Prostate gland (tissue), 2 donors: Measurements from ENCODE around the gene PRKCQ. TPM values are rescaled to one million over a fixed set of nuclear protein-coding genes. Genes with fewer than 3 reads are reported as not detected.

Source experiments
- DNase-seq: peaks from one replicate; pipeline ENCODE4 v3.0.0-alpha.2; 2019; ENCODE audit warnings: low spot score
- H3K27ac ChIP-seq, 2 donors: fragments of 200-600 bp; sonication (generic); 2 replicates each; pipeline ENCODE4 v1.5.1; 2017 to 2019
- H3K27me3 ChIP-seq: fragments of 200-600 bp; sonication (generic); replicated peaks from 2 replicates; pipeline ENCODE4 v1.5.1; 2019; ENCODE audit not compliant: insufficient read depth
- H3K36me3 ChIP-seq, 2 donors: fragments of 200-600 bp; sonication (generic); 1 replicate in 1 of 2; 2 replicates in 1 of 2; pipeline versions ENCODE4 v1.5.1 to v1.8.1; 2017 to 2019
- H3K4me1 ChIP-seq: fragments of 200-600 bp; sonication (generic); replicated peaks from 2 replicates; pipeline ENCODE4 v1.5.1; 2019
- H3K4me3 ChIP-seq, 2 donors: fragments of 200-600 bp; sonication (generic); 2 replicates each; pipeline ENCODE4 v1.5.1; 2017 to 2019
- H3K9me3 ChIP-seq: fragments of 200-600 bp; sonication (generic); 2 replicates; pipeline ENCODE4 v1.5.1; 2017
- POLR2A ChIP-seq: fragments of 450-650 bp; IDR thresholded peaks from one replicate; pipeline ENCODE4 v1.6.1; 2016; ENCODE audit warnings: antibody characterized with exemption, mild to moderate bottlenecking
- POLR2AphosphoS5 ChIP-seq: sonication (generic); formaldehyde crosslinking; IDR thresholded peaks from one replicate; pipeline ENCODE4 v1.6.1; 2017; ENCODE audit warnings: antibody characterized with exemption
- WGBS: methylation state at CpG from one replicate; pipeline ENCODE4 v1.1.5; 2018; 5-methylcytosine and 5-hydroxymethylcytosine counted together
- intact Hi-C: fragments of 100-400 bp; cut with DNase I; formaldehyde crosslinking; loops from one replicate; pipeline ENCODE4 v1.14.2; 2022
- total RNA-seq, 2 donors: library from RNA; depleted of rRNA; stranded (reverse); fragments of >200 nt; gene quantifications; one replicate each; pipeline ENCODE4 v1.1.0, GENCODE V29; 2016
- TF ChIP-seq, protein P1 (sequence below), 4 experiments: fragments of 200-600 bp in 2 of 4; fragments of 450-650 bp in 2 of 4; sonication (generic) in 2 of 4; IDR thresholded peaks; 1 replicate in 3 of 4; 2 replicates in 1 of 4; pipeline ENCODE4 v1.5.1; 2016 to 2019; ENCODE audit warnings: antibody characterized with exemption in 4 of 4, mild to moderate bottlenecking in 2 of 4, moderate library complexity in 2 of 4

The PRKCQ gene
- total RNA-seq, 2 donors from 2014 or later, result 0.87 to 1.4 TPM

DNA sequence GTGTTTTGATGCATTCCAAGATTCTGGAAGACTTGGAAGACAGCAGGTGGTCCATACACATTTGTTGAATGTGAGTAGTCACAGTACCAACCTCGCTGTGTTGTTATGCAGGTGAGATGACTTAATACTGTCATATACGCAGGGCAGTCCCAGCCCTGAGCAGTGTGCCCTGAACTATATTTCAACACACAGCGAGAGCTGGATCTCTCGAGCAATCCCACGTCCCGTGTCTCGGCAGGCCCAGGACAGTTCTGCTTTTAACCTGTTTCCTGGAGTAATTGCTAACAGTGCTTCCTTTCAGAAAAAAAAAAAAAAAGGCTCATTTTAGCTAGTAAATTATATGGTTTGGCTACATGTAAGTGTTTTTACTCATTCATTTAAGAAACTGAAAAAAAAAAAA is 179.7 kb downstream of the PRKCQ start:
- H3K27ac ChIP-seq, result no peak overlapping the region
- TF ChIP-seq POLR2A (no peak), POLR2AphosphoS5 (no peak)
- TF ChIP-seq, protein P1, sequence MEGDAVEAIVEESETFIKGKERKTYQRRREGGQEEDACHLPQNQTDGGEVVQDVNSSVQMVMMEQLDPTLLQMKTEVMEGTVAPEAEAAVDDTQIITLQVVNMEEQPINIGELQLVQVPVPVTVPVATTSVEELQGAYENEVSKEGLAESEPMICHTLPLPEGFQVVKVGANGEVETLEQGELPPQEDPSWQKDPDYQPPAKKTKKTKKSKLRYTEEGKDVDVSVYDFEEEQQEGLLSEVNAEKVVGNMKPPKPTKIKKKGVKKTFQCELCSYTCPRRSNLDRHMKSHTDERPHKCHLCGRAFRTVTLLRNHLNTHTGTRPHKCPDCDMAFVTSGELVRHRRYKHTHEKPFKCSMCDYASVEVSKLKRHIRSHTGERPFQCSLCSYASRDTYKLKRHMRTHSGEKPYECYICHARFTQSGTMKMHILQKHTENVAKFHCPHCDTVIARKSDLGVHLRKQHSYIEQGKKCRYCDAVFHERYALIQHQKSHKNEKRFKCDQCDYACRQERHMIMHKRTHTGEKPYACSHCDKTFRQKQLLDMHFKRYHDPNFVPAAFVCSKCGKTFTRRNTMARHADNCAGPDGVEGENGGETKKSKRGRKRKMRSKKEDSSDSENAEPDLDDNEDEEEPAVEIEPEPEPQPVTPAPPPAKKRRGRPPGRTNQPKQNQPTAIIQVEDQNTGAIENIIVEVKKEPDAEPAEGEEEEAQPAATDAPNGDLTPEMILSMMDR (IDR thresholded peaks at IDR 0.05), result no peak
- no peaks in the 10 kb centered on the region for H3K9me3 ChIP-seq
- no peaks in the 10 kb centered on the region for H3K27me3 ChIP-seq
- DNase-seq, result no peak
- 39% methylated on average over 7 of the region's 7 CpGs for WGBS
- no peaks in the 10 kb centered on the region for H3K36me3 ChIP-seq
- H3K4me3 ChIP-seq, result no peak overlapping the region
- intact Hi-C loops, result loop anchor here (2.0 to 5.0 kb wide), 3 partner anchors 198 to 313 kb away; partner anchors contain the start of genes PFKFB3 and RBM17
- H3K4me1 ChIP-seq, result no peaks in the 10 kb centered on the region

DNA sequence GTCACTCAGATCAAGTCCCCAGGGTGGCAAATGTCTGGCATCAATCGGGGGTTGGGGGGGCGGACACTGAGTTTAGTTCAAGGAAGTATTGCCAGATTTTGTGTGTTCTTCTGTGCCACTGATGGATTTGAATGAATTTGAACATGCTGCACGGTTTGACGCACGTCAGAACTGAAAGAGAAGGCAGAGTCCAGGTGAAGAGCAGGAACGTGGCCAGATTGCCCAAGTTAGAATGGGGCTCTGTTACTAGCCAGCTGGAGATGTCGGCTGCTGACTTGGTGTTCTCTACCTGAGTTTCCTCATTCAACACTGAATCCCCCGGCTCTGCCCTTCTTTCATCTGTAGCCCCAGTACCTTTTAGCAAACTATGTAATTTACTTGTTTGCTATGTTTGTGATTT is 180.2 kb downstream of the PRKCQ start:
- no peak overlapping the region for H3K27ac ChIP-seq

DNA sequence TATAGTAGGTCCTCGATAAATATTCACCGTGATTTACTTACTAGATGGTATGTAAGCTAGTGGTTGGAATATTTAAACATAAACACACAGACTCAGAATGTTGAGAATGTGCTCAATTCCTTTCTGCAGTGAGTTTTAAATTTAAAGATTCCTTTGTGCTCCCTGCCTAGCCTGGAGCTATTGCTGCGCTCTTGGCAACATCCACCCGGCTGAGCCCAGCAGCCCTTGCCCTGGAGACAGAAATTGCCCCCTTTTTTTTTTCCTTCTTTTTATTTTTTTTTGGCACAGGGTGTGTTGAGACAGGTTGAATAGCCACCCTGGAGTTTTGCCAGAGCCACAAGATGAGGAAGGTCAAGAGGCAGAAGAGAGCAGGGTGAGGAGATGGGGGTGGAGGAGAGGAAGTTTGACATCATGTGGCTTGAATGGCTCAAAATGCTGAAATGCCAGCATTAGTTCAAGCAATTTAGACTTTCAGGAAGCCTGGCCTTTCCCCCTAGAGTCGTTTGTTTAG is 180.8 kb downstream of the PRKCQ start:
- TF ChIP-seq POLR2AphosphoS5, result no peak
- TF ChIP-seq, protein P1 (IDR thresholded peaks at IDR 0.05), result no peak
- TF ChIP-seq POLR2A, result no peak
- Histone ChIP-seq H3K4me1 (no peaks in the 10 kb centered on the region), H3K27me3 (no peaks in the 10 kb centered on the region), H3K27ac (no peak overlapping the region), H3K36me3 (no peaks in the 10 kb centered on the region), H3K9me3 (no peaks in the 10 kb centered on the region), H3K4me3 (no peak overlapping the region)
- 23% methylated on average over 5 of the region's 5 CpGs for WGBS
- peak; percentile 24 for DNase-seq
- intact Hi-C loops, result no loop called here

More for the DNA sequence above, 180.2 kb downstream of the PRKCQ start:
- H3K4me3 ChIP-seq, result no peak overlapping the region
- no peaks in the 10 kb centered on the region for H3K27me3 ChIP-seq
- no peaks in the 10 kb centered on the region for H3K4me1 ChIP-seq
- intact Hi-C loops, result loop anchor here (2.0 to 5.0 kb wide), 3 partner anchors 197 to 313 kb away; partner anchors contain the start of genes PFKFB3 and RBM17
- no peak for DNase-seq
- WGBS, result 66% methylated on average over 8 of the region's 8 CpGs
- no peaks in the 10 kb centered on the region for H3K36me3 ChIP-seq
- TF ChIP-seq, protein P1 (IDR thresholded peaks at IDR 0.05), result no peak
- TF ChIP-seq POLR2AphosphoS5, result no peak
- no peak for TF ChIP-seq POLR2A
- no peaks in the 10 kb centered on the region for H3K9me3 ChIP-seq

DNA sequence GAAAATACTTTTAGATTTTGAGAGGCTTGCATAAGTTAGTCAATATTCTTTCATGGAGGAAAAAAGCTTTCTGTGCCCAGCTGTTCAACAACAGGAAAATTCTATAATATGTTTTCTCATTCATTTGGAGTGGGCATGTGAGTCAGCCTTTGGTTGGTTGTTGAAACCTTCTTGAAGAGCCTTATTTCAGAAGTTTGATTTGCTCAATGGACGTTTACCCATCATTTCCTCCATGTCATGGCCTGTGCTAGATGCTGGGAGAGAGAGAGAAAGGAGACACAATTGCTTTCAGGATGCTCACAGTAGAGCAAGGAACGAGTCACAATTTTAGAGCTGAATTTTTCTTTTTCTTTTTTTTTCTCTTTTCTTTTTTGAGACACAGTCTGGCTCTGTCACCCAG is 181.7 kb downstream of the PRKCQ start:
- H3K4me3 ChIP-seq, result no peak overlapping the region
- no peak overlapping the region for H3K27ac ChIP-seq
- 84% methylated on average over 2 of the region's 2 CpGs for WGBS
- H3K36me3 ChIP-seq, result no peaks in the 10 kb centered on the region
- TF ChIP-seq POLR2A (no peak), POLR2AphosphoS5 (no peak)
- TF ChIP-seq, protein P1 (IDR thresholded peaks at IDR 0.05), result no peak
- intact Hi-C loops, result no loop called here
- no peaks in the 10 kb centered on the region for H3K27me3 ChIP-seq
- H3K4me1 ChIP-seq, result no peaks in the 10 kb centered on the region
- no peaks in the 10 kb centered on the region for H3K9me3 ChIP-seq
- no peak for DNase-seq

DNA sequence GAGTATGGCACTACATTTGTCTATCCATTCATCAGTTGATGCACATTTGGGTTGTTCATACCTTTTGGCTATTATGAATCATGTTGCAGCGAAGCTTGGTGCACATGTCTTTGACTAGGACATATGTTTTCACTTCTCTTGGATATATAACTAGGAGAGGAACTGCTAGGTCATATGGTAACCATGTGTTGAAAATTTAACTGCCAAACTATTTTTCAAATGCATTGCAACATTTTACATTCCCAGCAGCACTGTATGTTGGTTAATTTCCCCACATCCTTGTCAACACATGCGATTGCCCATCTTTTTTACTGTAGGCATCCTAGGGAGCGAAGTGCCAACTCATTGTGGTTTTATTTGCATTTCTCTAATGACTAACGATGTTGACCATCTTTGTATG is 183.4 kb downstream of the PRKCQ start:
- 73% methylated on average over 4 of the region's 4 CpGs for WGBS
- no peak for TF ChIP-seq POLR2A
- no peak for TF ChIP-seq POLR2AphosphoS5
- TF ChIP-seq, protein P1 (IDR thresholded peaks at IDR 0.05), result no peak
- Histone ChIP-seq H3K9me3 (no peaks in the 10 kb centered on the region), H3K36me3 (no peaks in the 10 kb centered on the region), H3K27me3 (no peaks in the 10 kb centered on the region), H3K4me1 (no peaks in the 10 kb centered on the region), H3K4me3 (no peak overlapping the region), H3K27ac (no peak overlapping the region)
- intact Hi-C loops, result no loop called here
- DNase-seq, result no peak
